ENCODE data around the gene FGD4. TPM values are rescaled to one million over a fixed set of nuclear protein-coding genes. Genes with fewer than 3 reads are reported as not detected.
"Not testable (repeated sequence)": the region's sequence is repeated elsewhere in the genome, so short reads cannot be mapped to it uniquely, and the experiment has no call there.

The FGD4 gene
- total and polyA plus RNA-seq, 3 experiments from 2014 or later, result 0.64 to 1.4 (median 1.4) TPM

DNA sequence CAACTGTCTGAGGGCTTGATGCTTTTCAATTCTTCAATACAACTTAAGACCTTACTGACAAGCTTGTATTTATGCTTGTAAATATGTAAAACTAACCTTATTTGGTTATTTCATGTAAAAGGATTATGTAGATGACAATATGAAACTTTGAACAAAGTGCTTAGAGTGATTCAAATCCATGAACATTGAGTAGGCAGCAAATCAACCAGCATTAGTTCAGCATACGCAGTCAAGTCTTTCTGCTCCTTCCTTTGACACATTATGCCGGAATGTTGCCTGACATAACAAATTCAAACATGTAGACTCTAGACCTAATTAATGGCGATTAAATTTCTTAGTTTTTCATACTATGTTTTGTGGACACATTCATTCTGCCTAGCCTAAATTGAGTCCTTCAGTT lies 105.2 kb downstream of the FGD4 start:
- Mint-ChIP-seq H3K9me3 (peaks cover 0 to 3% (median 0%) of the 10 kb centered on the region in 5 donors), H3K4me1 (no peaks in the 10 kb centered on the region), H3K4me3 (no peak overlapping the region), H3K27ac (no peak overlapping the region), H3K27me3 (peaks cover 4 to 17% of the 10 kb centered on the region in 2 donors), H3K36me3 (no peaks in the 10 kb centered on the region)
- no peaks in the 10 kb centered on the region for H3K9me3 ChIP-seq (ENCODE audit: low read length)
- no peak for DNase-seq
- H3K36me3 ChIP-seq (ENCODE audit: insufficient read depth, low read length), result no peaks in the 10 kb centered on the region
- H3K27ac ChIP-seq (ENCODE audit: low read depth, low read length), result no peak overlapping the region
- ChIA-PET POLR2A (no interaction called here), CTCF (no interaction called here)
- H3K27me3 ChIP-seq (ENCODE audit: insufficient read depth, low read length, poor library complexity, severe bottlenecking), result no peaks in the 10 kb centered on the region
- no peak overlapping the region for H3K4me3 ChIP-seq (ENCODE audit: low read length)
- H3K4me1 ChIP-seq (ENCODE audit: insufficient read depth, low read length), result no peaks in the 10 kb centered on the region

- Histone ChIP-seq H3K36me3 (ENCODE audit: insufficient read depth, low read length) (no peaks in the 10 kb centered on the region), H3K9me3 (ENCODE audit: low read length) (no peaks in the 10 kb centered on the region), H3K4me3 (ENCODE audit: low read length) (no peak overlapping the region), H3K4me1 (ENCODE audit: insufficient read depth, low read length) (no peaks in the 10 kb centered on the region), H3K27me3 (ENCODE audit: insufficient read depth, low read length, poor library complexity, severe bottlenecking) (no peaks in the 10 kb centered on the region), H3K27ac (ENCODE audit: low read depth, low read length) (no peak overlapping the region)
- no peak for DNase-seq
- peaks cover 4 to 17% of the 10 kb centered on the region in 2 donors for H3K27me3 Mint-ChIP-seq
- no peaks in the 10 kb centered on the region for H3K4me1 Mint-ChIP-seq
- H3K4me3 Mint-ChIP-seq, result no peak overlapping the region
- ChIA-PET CTCF (no interaction called here), POLR2A (no interaction called here)
- H3K9me3 Mint-ChIP-seq, result peaks cover 0 to 3% (median 0%) of the 10 kb centered on the region in 5 donors
- H3K27ac Mint-ChIP-seq, result no peak overlapping the region
- H3K36me3 Mint-ChIP-seq, result no peaks in the 10 kb centered on the region
Measured at GRCh38 chr12:32505067-32505945, 105.9 kb downstream of the FGD4 start.

DNA sequence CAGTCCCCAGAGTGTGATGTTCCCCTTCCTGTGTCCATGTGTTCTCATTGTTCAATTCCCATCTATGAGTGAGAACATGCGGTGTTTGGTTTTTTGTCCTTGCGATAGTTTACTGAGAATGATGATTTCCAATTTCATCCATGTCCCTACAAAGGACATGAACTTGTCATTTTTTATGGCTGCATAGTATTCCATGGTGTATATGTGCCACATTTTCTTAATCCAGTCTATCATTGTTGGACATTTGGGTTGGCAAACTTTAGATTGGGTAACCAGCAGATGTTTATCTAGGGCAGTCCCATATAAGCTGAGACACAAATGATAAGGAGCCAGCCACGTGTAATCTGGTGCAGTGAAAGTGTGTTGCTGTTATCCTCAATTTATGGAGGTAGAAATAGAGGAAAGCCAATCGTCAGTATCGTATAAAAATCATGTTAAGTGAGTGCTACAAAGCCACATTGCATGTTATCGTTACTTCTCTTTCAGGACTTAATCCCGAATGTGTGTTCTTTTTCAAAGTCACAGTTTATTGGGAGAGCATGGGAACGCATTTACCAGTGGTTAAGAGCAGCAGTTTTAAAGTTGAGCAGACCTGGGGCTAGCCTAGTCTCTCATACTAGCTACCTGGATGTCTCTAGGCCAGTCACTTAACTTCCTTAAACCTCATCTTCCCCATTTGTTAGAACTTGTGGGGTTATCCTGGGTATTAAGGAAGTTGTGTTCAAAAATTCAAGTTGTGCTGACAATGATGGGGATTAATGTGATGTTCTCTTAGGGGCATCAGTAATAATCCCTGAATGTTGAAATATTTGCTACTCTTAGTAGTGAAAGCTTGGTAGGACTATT lies 108.0 kb downstream of the FGD4 start:
- POLR2A ChIA-PET, result not testable (repeated sequence)

DNA sequence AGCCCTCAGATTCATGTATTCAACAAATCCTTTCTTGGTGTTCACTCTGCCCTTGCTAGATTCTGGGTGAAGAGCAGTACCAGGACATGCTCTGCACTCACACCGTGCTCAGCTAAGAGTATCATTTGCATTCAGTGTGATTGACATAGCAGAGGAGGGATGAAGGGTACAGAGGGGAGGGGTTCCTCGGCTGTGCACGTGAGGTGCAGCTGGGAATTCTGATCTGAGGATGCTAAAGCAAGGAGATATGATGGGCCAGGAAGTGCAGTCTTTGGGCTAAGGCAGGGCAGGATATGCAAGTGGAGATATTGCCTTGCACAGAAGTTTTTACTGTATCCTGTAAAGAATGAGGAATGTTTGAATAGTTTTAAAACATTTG lies 108.6 kb downstream of the FGD4 start:
- CTCF ChIA-PET, result no interaction called here
- Mint-ChIP-seq H3K9me3 (peaks cover 0 to 3% (median 0%) of the 10 kb centered on the region in 5 donors), H3K4me1 (no peaks in the 10 kb centered on the region), H3K27me3 (peaks cover 0 to 23% of the 10 kb centered on the region in 2 donors), H3K4me3 (no peak overlapping the region), H3K27ac (no peak overlapping the region), H3K36me3 (no peaks in the 10 kb centered on the region)
- no peaks in the 10 kb centered on the region for H3K36me3 ChIP-seq (ENCODE audit: insufficient read depth, low read length)
- no peaks in the 10 kb centered on the region for H3K4me1 ChIP-seq (ENCODE audit: insufficient read depth, low read length)
- no peaks in the 10 kb centered on the region for H3K27me3 ChIP-seq (ENCODE audit: insufficient read depth, low read length, poor library complexity, severe bottlenecking)
- H3K4me3 ChIP-seq (ENCODE audit: low read length), result no peak overlapping the region
- POLR2A ChIA-PET, result no interaction called here
- H3K9me3 ChIP-seq (ENCODE audit: low read length), result no peaks in the 10 kb centered on the region
- DNase-seq, result no peak
- H3K27ac ChIP-seq (ENCODE audit: low read depth, low read length), result no peak overlapping the region

More for the DNA sequence above, 108.0 kb downstream of the FGD4 start:
- H3K9me3 ChIP-seq (ENCODE audit: low read length); H3K36me3 Mint-ChIP-seq; H3K4me1 Mint-ChIP-seq; H3K9me3 Mint-ChIP-seq; H3K27ac Mint-ChIP-seq; H3K36me3 ChIP-seq (ENCODE audit: insufficient read depth, low read length); H3K27me3 ChIP-seq (ENCODE audit: insufficient read depth, low read length, poor library complexity, severe bottlenecking); H3K4me3 ChIP-seq (ENCODE audit: low read length); CTCF ChIA-PET; H3K27ac ChIP-seq (ENCODE audit: low read depth, low read length); H3K4me1 ChIP-seq (ENCODE audit: insufficient read depth, low read length); DNase-seq; H3K4me3 Mint-ChIP-seq: not testable (repeated sequence)
- H3K27me3 Mint-ChIP-seq, result peaks cover 2 to 23% of the 10 kb centered on the region in 2 donors

DNA sequence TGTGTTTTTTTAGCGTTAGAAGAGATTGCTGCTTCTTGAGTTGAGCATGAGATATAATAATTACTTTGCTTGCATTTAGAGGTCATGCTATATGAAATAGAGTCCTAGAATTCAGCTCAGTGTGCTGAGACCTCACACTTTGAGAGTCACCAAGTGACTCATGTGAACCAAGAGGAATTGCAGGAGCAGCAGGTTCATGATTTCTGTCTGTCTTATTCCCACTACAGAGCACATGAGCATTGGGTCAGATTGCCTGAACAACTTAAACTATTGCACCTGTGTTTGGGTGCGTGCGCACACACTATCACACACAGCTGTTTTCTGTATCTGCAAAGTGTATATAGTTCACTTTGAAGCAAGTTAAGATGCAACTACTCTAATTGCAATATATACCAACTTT lies 109.3 kb downstream of the FGD4 start:
- Mint-ChIP-seq H3K27ac (no peak overlapping the region), H3K9me3 (peaks cover 0 to 3% (median 0%) of the 10 kb centered on the region in 5 donors), H3K27me3 (peaks cover 0 to 23% of the 10 kb centered on the region in 2 donors), H3K4me3 (no peak overlapping the region), H3K36me3 (no peaks in the 10 kb centered on the region), H3K4me1 (no peaks in the 10 kb centered on the region)
- no peaks in the 10 kb centered on the region for H3K9me3 ChIP-seq (ENCODE audit: low read length)
- no peaks in the 10 kb centered on the region for H3K4me1 ChIP-seq (ENCODE audit: insufficient read depth, low read length)
- ChIA-PET POLR2A (no interaction called here), CTCF (no interaction called here)
- H3K27me3 ChIP-seq (ENCODE audit: insufficient read depth, low read length, poor library complexity, severe bottlenecking), result no peaks in the 10 kb centered on the region
- no peaks in the 10 kb centered on the region for H3K36me3 ChIP-seq (ENCODE audit: insufficient read depth, low read length)
- no peak for DNase-seq
- H3K4me3 ChIP-seq (ENCODE audit: low read length), result no peak overlapping the region
- no peak overlapping the region for H3K27ac ChIP-seq (ENCODE audit: low read depth, low read length)

GRCh38 chr12:32509328-32510091 lies 110.2 kb downstream of the FGD4 start:
- Mint-ChIP-seq H3K27ac (no peak overlapping the region), H3K27me3 (peaks cover 0 to 21% of the 10 kb centered on the region in 2 donors), H3K9me3 (peaks cover 0 to 3% (median 0%) of the 10 kb centered on the region in 5 donors), H3K4me1 (no peaks in the 10 kb centered on the region), H3K36me3 (no peaks in the 10 kb centered on the region), H3K4me3 (no peak overlapping the region)
- Histone ChIP-seq H3K36me3 (ENCODE audit: insufficient read depth, low read length) (no peaks in the 10 kb centered on the region), H3K4me1 (ENCODE audit: insufficient read depth, low read length) (no peaks in the 10 kb centered on the region), H3K9me3 (ENCODE audit: low read length) (no peaks in the 10 kb centered on the region), H3K27me3 (ENCODE audit: insufficient read depth, low read length, poor library complexity, severe bottlenecking) (no peaks in the 10 kb centered on the region), H3K4me3 (ENCODE audit: low read length) (no peak overlapping the region), H3K27ac (ENCODE audit: low read depth, low read length) (no peak overlapping the region)
- CTCF ChIA-PET, result no interaction called here
- POLR2A ChIA-PET, result no interaction called here
- DNase-seq, result no peak

DNA sequence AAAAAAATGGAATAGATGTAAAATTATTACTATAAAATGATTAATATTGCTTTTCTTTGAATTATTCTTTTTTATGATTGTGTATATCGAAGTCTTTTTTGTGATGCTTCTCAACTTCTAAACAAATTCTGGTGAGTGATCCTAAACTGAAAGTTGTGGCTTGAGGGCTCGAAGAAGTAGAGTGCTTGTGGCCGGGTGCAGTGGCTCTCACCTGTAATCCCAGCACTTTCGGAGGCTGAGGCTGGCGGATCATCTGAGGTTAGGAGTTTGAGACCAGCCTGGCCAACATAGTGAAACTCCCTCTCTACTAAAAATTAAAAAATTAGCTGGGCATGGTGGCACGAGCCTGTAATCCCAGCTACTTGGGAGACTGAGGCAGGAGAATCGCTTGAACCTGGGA lies 112.6 kb downstream of the FGD4 start:
- H3K9me3 Mint-ChIP-seq; H3K27ac ChIP-seq (ENCODE audit: low read depth, low read length); CTCF ChIA-PET; H3K4me3 ChIP-seq (ENCODE audit: low read length); DNase-seq; H3K36me3 ChIP-seq (ENCODE audit: insufficient read depth, low read length); H3K9me3 ChIP-seq (ENCODE audit: low read length); H3K27ac Mint-ChIP-seq; H3K4me1 Mint-ChIP-seq; H3K4me3 Mint-ChIP-seq; POLR2A ChIA-PET; H3K36me3 Mint-ChIP-seq; H3K27me3 ChIP-seq (ENCODE audit: insufficient read depth, low read length, poor library complexity, severe bottlenecking); H3K4me1 ChIP-seq (ENCODE audit: insufficient read depth, low read length): not testable (repeated sequence)
- peaks cover 0 to 20% of the 10 kb centered on the region in 2 donors for H3K27me3 Mint-ChIP-seq

- H3K4me3 Mint-ChIP-seq, result no peak overlapping the region
- H3K36me3 Mint-ChIP-seq, result no peaks in the 10 kb centered on the region
- DNase-seq, result no peak
- ChIA-PET CTCF (no interaction called here), POLR2A (no interaction called here)
- Histone ChIP-seq H3K9me3 (ENCODE audit: low read length) (no peaks in the 10 kb centered on the region), H3K4me1 (ENCODE audit: insufficient read depth, low read length) (no peaks in the 10 kb centered on the region), H3K27ac (ENCODE audit: low read depth, low read length) (no peak overlapping the region), H3K36me3 (ENCODE audit: insufficient read depth, low read length) (no peaks in the 10 kb centered on the region), H3K27me3 (ENCODE audit: insufficient read depth, low read length, poor library complexity, severe bottlenecking) (no peaks in the 10 kb centered on the region), H3K4me3 (ENCODE audit: low read length) (no peak overlapping the region)
- no peak overlapping the region for H3K27ac Mint-ChIP-seq
- peaks cover 0 to under 1% (median 0%) of the 10 kb centered on the region in 5 donors for H3K9me3 Mint-ChIP-seq
- peaks cover 0 to 17% of the 10 kb centered on the region in 2 donors for H3K27me3 Mint-ChIP-seq
- no peaks in the 10 kb centered on the region for H3K4me1 Mint-ChIP-seq
Measured at GRCh38 chr12:32512379-32512778, 113.0 kb downstream of the FGD4 start.

All from CD8-positive, alpha-beta memory T cell (primary cell).